ENCODE data around the gene HIVEP1. TPM values are rescaled to one million over a fixed set of nuclear protein-coding genes. Genes with fewer than 3 reads are reported as not detected.

HIVEP1 gene
- total RNA-seq, 1 experiment from 2014 or later: 6.6 TPM

DNA sequence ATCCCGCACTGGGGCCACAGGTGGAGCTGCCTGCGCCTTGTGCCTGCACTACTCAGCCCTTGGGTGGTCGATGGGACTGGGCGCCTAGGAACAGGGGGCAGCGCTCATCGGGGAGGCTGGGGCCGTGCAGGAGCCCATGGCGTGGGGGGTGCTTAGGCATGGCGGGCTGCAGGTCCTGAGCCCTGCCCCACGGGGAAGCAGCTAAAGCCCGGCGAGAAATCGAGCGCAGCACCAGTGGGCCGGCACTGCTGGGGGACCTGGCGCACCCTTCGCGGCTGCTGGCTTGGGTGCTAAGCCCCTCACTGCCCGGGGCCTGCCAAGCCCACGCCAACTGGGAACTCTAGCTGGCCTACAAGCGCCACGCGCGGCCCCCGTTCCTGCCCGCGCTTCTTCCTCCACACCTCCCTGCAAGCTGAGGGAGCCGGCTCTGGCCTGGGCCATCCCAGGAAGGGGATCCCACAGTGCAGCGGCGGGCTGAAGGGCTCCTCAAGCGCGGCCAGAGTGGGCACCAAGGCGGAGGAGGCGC, 5.8 kb downstream of the HIVEP1 start:
- ChIA-PET POLR2A (ENCODE audit: unreplicated experiment) (no interaction called here), CTCF (no interaction called here)
- no peak overlapping the region for H3K9ac ChIP-seq (ENCODE audit: low read length)
- peaks cover 8% of the 10 kb centered on the region for H3K36me3 ChIP-seq (ENCODE audit: low read depth, low read length)
- no peaks in the 10 kb centered on the region for H3K27me3 ChIP-seq (ENCODE audit: low read length)
- peaks cover 20% of the 10 kb centered on the region for H3K4me1 ChIP-seq (ENCODE audit: insufficient read depth, low read length)
- no peak overlapping the region for H3K4me3 ChIP-seq (ENCODE audit: low read length)
- no peak overlapping the region for H3K4me2 ChIP-seq (ENCODE audit: low read length)
- H3K79me2 ChIP-seq (ENCODE audit: low read length): peaks cover 27% of the 10 kb centered on the region
- no peaks in the 10 kb centered on the region for H3F3A ChIP-seq (ENCODE audit: low read length, unreplicated experiment)
- H4K20me1 ChIP-seq (ENCODE audit: low read length): no peaks in the 10 kb centered on the region
- BruUV-seq (replicated peaks): no TSS peak
- ATAC-seq: no peak
- DNase-seq: no peak
- H3K9me2 ChIP-seq (replicated peaks; ENCODE audit: low read length): no peaks in the 10 kb centered on the region
- no peak overlapping the region for H3K27ac ChIP-seq (ENCODE audit: low read length)
- no peak overlapping the region for H2AFZ ChIP-seq (ENCODE audit: low read length)
- intact Hi-C loops (cut with micrococcal nuclease): loop anchor here (10.0 kb wide), 1 partner anchor 327 kb away; no protein-coding TSS in a partner anchor
- H3K9me3 ChIP-seq (ENCODE audit: low read length): no peaks in the 10 kb centered on the region
- TF ChIP-seq, protein P1, sequence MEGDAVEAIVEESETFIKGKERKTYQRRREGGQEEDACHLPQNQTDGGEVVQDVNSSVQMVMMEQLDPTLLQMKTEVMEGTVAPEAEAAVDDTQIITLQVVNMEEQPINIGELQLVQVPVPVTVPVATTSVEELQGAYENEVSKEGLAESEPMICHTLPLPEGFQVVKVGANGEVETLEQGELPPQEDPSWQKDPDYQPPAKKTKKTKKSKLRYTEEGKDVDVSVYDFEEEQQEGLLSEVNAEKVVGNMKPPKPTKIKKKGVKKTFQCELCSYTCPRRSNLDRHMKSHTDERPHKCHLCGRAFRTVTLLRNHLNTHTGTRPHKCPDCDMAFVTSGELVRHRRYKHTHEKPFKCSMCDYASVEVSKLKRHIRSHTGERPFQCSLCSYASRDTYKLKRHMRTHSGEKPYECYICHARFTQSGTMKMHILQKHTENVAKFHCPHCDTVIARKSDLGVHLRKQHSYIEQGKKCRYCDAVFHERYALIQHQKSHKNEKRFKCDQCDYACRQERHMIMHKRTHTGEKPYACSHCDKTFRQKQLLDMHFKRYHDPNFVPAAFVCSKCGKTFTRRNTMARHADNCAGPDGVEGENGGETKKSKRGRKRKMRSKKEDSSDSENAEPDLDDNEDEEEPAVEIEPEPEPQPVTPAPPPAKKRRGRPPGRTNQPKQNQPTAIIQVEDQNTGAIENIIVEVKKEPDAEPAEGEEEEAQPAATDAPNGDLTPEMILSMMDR (conservative IDR thresholded peaks at IDR 0.05; ENCODE audit: low read depth, low read length): no peak

- H3K4me2 ChIP-seq (ENCODE audit: low read length): no peak overlapping the region
- no peaks in the 10 kb centered on the region for H3K9me2 ChIP-seq (replicated peaks; ENCODE audit: low read length)
- ATAC-seq (no peak), DNase-seq (no peak)
- no peak overlapping the region for H2AFZ ChIP-seq (ENCODE audit: low read length)
- intact Hi-C loops (cut with micrococcal nuclease): no loop called here
- H3K9ac ChIP-seq (ENCODE audit: low read length): no peak overlapping the region
- H3K27me3 ChIP-seq (ENCODE audit: low read length): no peaks in the 10 kb centered on the region
- H4K20me1 ChIP-seq (ENCODE audit: low read length): no peaks in the 10 kb centered on the region
- ChIA-PET POLR2A (ENCODE audit: unreplicated experiment) (no interaction called here), CTCF (no interaction called here)
- H3K27ac ChIP-seq (ENCODE audit: low read length): no peak overlapping the region
- BruUV-seq (replicated peaks): no TSS peak
- TF ChIP-seq, protein P1 (conservative IDR thresholded peaks at IDR 0.05; ENCODE audit: low read depth, low read length): no peak
- TF ChIP-seq EZH2phosphoT487 (IDR thresholded peaks at IDR 0.05; ENCODE audit: borderline replicate concordance, low read length): no peak
- TF ChIP-seq EZH2 (IDR thresholded peaks at IDR 0.05; ENCODE audit: low read length, unreplicated experiment): no peak
- H3K9me3 ChIP-seq (ENCODE audit: low read length): no peaks in the 10 kb centered on the region
- H3K36me3 ChIP-seq (ENCODE audit: low read depth, low read length): peaks cover 8% of the 10 kb centered on the region
- H3K79me2 ChIP-seq (ENCODE audit: low read length): peaks cover 10% of the 10 kb centered on the region
- no peaks in the 10 kb centered on the region for H3F3A ChIP-seq (ENCODE audit: low read length, unreplicated experiment)
- H3K4me1 ChIP-seq (ENCODE audit: insufficient read depth, low read length): no peaks in the 10 kb centered on the region
- H3K4me3 ChIP-seq (ENCODE audit: low read length): no peak overlapping the region
These were observed 8.2 kb downstream of the HIVEP1 start for GRCh38 chr6:12020187-12020791.

DNA sequence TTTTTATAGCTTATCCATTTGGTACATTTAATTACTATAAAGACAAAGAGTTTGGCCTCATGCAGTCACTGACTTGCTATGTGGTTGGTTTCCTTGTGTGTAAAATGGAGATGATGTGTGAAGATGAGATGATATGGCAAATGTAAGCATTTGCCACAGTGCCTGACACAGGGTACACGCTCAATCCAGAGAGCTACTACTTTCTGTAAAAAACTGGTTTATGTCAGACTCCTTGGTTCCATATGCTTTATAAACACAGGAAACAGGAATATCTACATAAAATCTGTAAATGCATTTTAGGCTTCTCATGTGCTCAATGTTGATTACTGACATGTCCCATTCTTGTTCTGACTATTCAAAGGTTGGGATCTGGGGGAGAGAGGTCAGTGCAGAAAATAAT, 10.4 kb downstream of the HIVEP1 start:
- DNase-seq (no peak), ATAC-seq (no peak)
- intact Hi-C loops (cut with micrococcal nuclease): no loop called here
- Histone ChIP-seq H3K4me3 (ENCODE audit: low read length) (no peak overlapping the region), H3K4me1 (ENCODE audit: insufficient read depth, low read length) (no peaks in the 10 kb centered on the region), H3K27me3 (ENCODE audit: low read length) (no peaks in the 10 kb centered on the region), H3K79me2 (ENCODE audit: low read length) (0 out of 2 replicates have a peak, but pooled peaks cover 1% of the 10 kb centered on the region), H3K9me2 (replicated peaks; ENCODE audit: low read length) (no peaks in the 10 kb centered on the region), H2AFZ (ENCODE audit: low read length) (no peak overlapping the region), H3K9ac (ENCODE audit: low read length) (no peak overlapping the region), H3K27ac (ENCODE audit: low read length) (no peak overlapping the region), H3K36me3 (ENCODE audit: low read depth, low read length) (no peaks in the 10 kb centered on the region), H3K9me3 (ENCODE audit: low read length) (no peaks in the 10 kb centered on the region), H3F3A (ENCODE audit: low read length, unreplicated experiment) (no peaks in the 10 kb centered on the region), H3K4me2 (ENCODE audit: low read length) (no peak overlapping the region), H4K20me1 (ENCODE audit: low read length) (no peaks in the 10 kb centered on the region)
- no TSS peak for BruUV-seq (replicated peaks)
- ChIA-PET CTCF (no interaction called here), POLR2A (ENCODE audit: unreplicated experiment) (no interaction called here)
- TF ChIP-seq EZH2phosphoT487 (IDR thresholded peaks at IDR 0.05; ENCODE audit: borderline replicate concordance, low read length) (no peak), EZH2 (IDR thresholded peaks at IDR 0.05; ENCODE audit: low read length, unreplicated experiment) (no peak)
- TF ChIP-seq, protein P1 (conservative IDR thresholded peaks at IDR 0.05; ENCODE audit: low read depth, low read length): no peak
